GM12878 (cell line): ENCODE measurements around the gene LSM2. TPM values are rescaled to one million over a fixed set of nuclear protein-coding genes. Genes with fewer than 3 reads are reported as not detected.

Experiments
- CREB1 ChIP-seq: IDR thresholded peaks from 2 replicates; pipeline ENCODE4 v1.6.1; 2012; ENCODE audit warnings: low read depth, mild to moderate bottlenecking, inconsistent platforms
- CREM ChIP-seq: IDR thresholded peaks from 2 replicates; pipeline ENCODE4 v1.6.1; 2014; ENCODE audit warnings: antibody characterized with exemption, low read depth
- E2F8 ChIP-seq: fragments of 450-650 bp; IDR thresholded peaks from 2 replicates; pipeline ENCODE4 v1.6.1; 2018; ENCODE audit warnings: mild to moderate bottlenecking, low read depth, moderate library complexity; ENCODE audit not compliant: partially characterized antibody
- NFIC ChIP-seq: IDR thresholded peaks from 2 replicates; pipeline ENCODE4 v1.6.1; 2012; ENCODE audit warnings: low read depth, mild to moderate bottlenecking, inconsistent platforms, low read length, moderate library complexity
- NR2F1 ChIP-seq: fragments of 450-650 bp; conservative IDR thresholded peaks from 2 replicates; pipeline ENCODE4 v1.6.1; 2017; ENCODE audit warnings: mild to moderate bottlenecking
- RAD51 ChIP-seq: fragments of 450-650 bp; IDR thresholded peaks from 2 replicates; pipeline ENCODE4 v1.6.1; 2016; ENCODE audit warnings: moderate library complexity, mild to moderate bottlenecking, inconsistent platforms
- REST ChIP-seq: IDR thresholded peaks from 2 replicates; pipeline ENCODE4 v1.6.1; 2012; ENCODE audit warnings: mild to moderate bottlenecking, low read depth, low read length
- SPI1 ChIP-seq: IDR thresholded peaks from 2 replicates; pipeline ENCODE4 v1.6.1; 2011; ENCODE audit warnings: low read depth, mild to moderate bottlenecking, low read length, moderate library complexity, borderline replicate concordance; ENCODE audit not compliant: insufficient read depth
- SREBF2 ChIP-seq: IDR thresholded peaks from 2 replicates; pipeline ENCODE4 v1.6.1; 2012; ENCODE audit warnings: mild to moderate bottlenecking, low read length
- SRF ChIP-seq, 2 experiments: IDR thresholded peaks; 2 replicates each; pipeline ENCODE4 v1.6.1; 2011; ENCODE audit warnings: low read depth in 2 of 2, low read length in 2 of 2, mild to moderate bottlenecking in 1 of 2, moderate library complexity in 1 of 2
- USF1 ChIP-seq: IDR thresholded peaks from 2 replicates; pipeline ENCODE4 v1.6.1; 2011; ENCODE audit warnings: borderline replicate concordance, low read depth, mild to moderate bottlenecking, moderate library complexity, mixed read lengths, low read length; ENCODE audit not compliant: insufficient read depth; ENCODE audit errors: extremely low read length
- YY1 ChIP-seq: IDR thresholded peaks from 2 replicates; pipeline ENCODE4 v1.6.1; 2011; ENCODE audit warnings: low read depth, mild to moderate bottlenecking, low read length
- ZNF207 ChIP-seq: fragments of 450-650 bp; IDR thresholded peaks from 2 replicates; pipeline ENCODE4 v1.6.1; 2014; ENCODE audit warnings: antibody characterized with exemption, mild to moderate bottlenecking, borderline replicate concordance
- polyA plus RNA-seq, 11 experiments: library from polyadenylated mRNA; depleted of rRNA in 4 of 11; unstranded in 6 of 11; stranded (reverse) in 5 of 11; fragments of >200 nt; fragmentation: Nextera tagmentation in 4 of 11; fragmentation: Illumina TruSeq in 1 of 11; extraction: Ambion mirVana in 4 of 11; extraction: Trizol in 1 of 11; gene quantifications; 1 replicate in 1 of 11; 2 replicates in 10 of 11; pipeline versions ENCODE4 v1.2.1 to v1.2.3, GENCODE V29; 2011 to 2016; ENCODE audit warnings: inconsistent platforms in 2 of 11, missing spikeins in 2 of 11, low read depth in 1 of 11
- total RNA-seq, 4 experiments: library from RNA; depleted of rRNA in 3 of 4; stranded (reverse); fragments of >200 nt in 3 of 4; fragmentation: Illumina TruSeq in 1 of 4; extraction: Trizol in 1 of 4; gene quantifications; 2 replicates each; pipeline versions ENCODE4 v1.2.1 to v1.2.3, GENCODE V29; 2013 to 2021
- TF ChIP-seq, protein P1 (sequence below): fragments of 450-650 bp; IDR thresholded peaks from 2 replicates; pipeline ENCODE4 v1.6.1; 2017; ENCODE audit warnings: mild to moderate bottlenecking, low read depth, inconsistent platforms; ENCODE audit not compliant: poor library complexity, severe bottlenecking
- TF ChIP-seq, protein P2 (sequence below): fragments of 450-650 bp; formaldehyde crosslinking; IDR thresholded peaks from 2 replicates; pipeline ENCODE4 v1.4.0; 2020; ENCODE audit warnings: mild to moderate bottlenecking, moderate library complexity

The LSM2 gene
- total and polyA plus RNA-seq, 10 of the 15 experiments (the other 5 are each of a cell fraction or from before 2014, with no cell fraction given) = 99.1 to 276 (median 153) TPM

DNA sequence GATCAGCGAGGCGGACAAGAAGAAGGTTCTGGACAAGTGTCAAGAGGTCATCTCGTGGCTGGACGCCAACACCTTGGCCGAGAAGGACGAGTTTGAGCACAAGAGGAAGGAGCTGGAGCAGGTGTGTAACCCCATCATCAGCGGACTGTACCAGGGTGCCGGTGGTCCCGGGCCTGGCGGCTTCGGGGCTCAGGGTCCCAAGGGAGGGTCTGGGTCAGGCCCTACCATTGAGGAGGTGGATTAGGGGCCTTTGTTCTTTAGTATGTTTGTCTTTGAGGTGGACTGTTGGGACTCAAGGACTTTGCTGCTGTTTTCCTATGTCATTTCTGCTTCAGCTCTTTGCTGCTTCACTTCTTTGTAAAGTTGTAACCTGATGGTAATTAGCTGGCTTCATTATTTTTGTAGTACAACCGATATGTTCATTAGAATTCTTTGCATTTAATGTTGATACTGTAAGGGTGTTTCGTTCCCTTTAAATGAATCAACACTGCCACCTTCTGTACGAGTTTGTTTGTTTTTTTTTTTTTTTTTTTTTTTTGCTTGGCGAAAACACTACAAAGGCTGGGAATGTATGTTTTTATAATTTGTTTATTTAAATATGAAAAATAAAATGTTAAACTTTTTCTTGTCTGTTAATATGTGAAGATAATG is 23.0 kb upstream of the LSM2 start (continued):
- peak; percentile 45 for TF ChIP-seq E2F8
- no peak for TF ChIP-seq YY1
- no peak for TF ChIP-seq ZNF207
- no peak for TF ChIP-seq CREM
- no peak for TF ChIP-seq CREB1
- TF ChIP-seq, protein P1, sequence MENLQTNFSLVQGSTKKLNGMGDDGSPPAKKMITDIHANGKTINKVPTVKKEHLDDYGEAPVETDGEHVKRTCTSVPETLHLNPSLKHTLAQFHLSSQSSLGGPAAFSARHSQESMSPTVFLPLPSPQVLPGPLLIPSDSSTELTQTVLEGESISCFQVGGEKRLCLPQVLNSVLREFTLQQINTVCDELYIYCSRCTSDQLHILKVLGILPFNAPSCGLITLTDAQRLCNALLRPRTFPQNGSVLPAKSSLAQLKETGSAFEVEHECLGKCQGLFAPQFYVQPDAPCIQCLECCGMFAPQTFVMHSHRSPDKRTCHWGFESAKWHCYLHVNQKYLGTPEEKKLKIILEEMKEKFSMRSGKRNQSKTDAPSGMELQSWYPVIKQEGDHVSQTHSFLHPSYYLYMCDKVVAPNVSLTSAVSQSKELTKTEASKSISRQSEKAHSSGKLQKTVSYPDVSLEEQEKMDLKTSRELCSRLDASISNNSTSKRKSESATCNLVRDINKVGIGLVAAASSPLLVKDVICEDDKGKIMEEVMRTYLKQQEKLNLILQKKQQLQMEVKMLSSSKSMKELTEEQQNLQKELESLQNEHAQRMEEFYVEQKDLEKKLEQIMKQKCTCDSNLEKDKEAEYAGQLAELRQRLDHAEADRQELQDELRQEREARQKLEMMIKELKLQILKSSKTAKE = no peak
- peak; percentile 61; the same call in 1 of the 2 replicates for TF ChIP-seq NR2F1
- TF ChIP-seq REST = no peak
- TF ChIP-seq SPI1 = no peak
- no peak for TF ChIP-seq NFIC
- TF ChIP-seq SRF (IDR thresholded peaks at IDR 0.05; ENCODE audit: low read depth in 2 of 2, low read length in 2 of 2) = no peak
- TF ChIP-seq RAD51 = 0 out of 2 replicates have a peak, but pooled peaks have one; percentile 14
- TF ChIP-seq, protein P2, sequence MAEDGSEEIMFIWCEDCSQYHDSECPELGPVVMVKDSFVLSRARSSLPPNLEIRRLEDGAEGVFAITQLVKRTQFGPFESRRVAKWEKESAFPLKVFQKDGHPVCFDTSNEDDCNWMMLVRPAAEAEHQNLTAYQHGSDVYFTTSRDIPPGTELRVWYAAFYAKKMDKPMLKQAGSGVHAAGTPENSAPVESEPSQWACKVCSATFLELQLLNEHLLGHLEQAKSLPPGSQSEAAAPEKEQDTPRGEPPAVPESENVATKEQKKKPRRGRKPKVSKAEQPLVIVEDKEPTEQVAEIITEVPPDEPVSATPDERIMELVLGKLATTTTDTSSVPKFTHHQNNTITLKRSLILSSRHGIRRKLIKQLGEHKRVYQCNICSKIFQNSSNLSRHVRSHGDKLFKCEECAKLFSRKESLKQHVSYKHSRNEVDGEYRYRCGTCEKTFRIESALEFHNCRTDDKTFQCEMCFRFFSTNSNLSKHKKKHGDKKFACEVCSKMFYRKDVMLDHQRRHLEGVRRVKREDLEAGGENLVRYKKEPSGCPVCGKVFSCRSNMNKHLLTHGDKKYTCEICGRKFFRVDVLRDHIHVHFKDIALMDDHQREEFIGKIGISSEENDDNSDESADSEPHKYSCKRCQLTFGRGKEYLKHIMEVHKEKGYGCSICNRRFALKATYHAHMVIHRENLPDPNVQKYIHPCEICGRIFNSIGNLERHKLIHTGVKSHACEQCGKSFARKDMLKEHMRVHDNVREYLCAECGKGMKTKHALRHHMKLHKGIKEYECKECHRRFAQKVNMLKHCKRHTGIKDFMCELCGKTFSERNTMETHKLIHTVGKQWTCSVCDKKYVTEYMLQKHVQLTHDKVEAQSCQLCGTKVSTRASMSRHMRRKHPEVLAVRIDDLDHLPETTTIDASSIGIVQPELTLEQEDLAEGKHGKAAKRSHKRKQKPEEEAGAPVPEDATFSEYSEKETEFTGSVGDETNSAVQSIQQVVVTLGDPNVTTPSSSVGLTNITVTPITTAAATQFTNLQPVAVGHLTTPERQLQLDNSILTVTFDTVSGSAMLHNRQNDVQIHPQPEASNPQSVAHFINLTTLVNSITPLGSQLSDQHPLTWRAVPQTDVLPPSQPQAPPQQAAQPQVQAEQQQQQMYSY = 0 out of 2 replicates have a peak, but pooled peaks have one; percentile 54
- TF ChIP-seq USF1 = no peak
- TF ChIP-seq SREBF2 = no peak
